ENCODE data around the gene RNF141.

RNF141 gene

DNA sequence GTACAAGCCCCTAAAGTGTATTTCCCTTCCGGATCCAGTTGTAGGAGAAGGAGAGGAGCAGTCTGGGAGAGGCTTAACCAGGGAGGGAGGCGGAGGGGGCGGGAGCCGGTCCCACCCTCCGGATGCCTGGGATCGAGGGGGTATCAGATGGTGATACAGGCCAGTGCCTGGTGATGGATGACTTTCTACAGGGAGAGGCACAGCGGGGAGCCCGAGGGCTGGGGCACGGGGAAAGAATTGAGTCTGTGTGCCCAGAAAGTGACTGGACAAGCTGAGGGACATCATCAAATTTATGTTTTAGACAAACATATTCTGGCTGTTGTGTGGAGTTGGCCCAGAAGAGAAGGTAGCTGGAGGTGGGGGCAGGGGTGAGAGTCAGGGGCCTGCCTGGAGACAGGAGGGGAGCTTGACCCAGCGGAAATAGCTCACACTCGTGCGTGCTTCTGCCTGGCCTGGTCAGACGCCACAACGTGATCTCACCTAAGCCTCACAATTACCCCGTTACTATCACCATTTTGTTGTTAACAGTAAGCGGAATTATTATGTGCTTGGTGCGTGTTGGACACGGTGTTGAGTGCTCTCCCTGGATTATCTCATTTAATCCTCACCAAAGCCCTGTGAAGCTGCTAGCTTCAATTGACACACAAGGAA lies 43.5 kb downstream of the RNF141 start:
- DNase-seq = no peak

DNA sequence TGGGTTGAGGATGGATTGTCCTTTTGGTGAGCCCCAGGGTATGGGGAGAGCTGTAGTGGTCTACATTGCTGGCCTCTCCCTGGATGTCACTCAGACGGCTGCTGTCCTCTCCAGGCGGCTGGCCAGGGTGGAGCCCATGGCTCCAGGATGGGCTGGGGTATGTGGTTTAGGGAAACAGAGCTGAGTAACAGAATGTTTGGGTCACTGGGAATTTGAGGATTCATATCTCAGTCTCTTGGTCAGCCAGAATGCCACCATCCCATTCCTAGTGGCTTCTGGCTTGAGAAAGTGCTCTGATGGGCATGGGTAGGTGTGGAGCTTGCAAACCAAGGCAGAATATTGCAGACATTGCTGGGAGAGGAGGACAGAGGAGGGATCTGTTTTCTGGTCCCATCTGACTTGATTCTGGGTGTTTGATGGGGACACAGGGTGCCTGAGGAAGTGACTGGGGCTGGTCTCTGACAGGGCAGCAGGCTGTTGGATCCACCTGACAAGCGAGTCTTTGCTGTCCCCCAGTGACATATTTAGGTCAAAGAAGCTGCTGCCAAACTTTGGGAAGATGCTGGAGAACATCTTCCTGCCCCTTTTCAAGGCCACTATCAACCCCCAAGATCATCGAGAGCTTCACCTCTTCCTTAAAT lies 44.6 kb downstream of the RNF141 start:
- no peak for DNase-seq

DNA sequence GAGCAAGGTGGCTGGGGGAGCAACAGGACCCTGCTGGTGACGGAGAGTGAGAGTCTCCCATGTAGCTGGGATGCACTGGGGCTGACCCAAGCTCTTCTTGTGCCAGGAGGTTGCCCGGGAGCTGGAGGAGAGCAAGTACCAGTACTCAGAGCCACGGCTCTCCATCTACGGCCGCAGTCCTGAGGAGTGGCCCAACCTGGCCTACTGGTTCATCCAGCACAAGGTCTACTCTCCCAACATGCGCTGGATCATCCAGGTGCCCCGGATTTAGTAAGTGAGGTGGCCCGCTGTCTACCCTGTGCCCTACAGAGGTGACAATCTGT lies 45.6 kb downstream of the RNF141 start:
- DNase-seq = no peak

DNA sequence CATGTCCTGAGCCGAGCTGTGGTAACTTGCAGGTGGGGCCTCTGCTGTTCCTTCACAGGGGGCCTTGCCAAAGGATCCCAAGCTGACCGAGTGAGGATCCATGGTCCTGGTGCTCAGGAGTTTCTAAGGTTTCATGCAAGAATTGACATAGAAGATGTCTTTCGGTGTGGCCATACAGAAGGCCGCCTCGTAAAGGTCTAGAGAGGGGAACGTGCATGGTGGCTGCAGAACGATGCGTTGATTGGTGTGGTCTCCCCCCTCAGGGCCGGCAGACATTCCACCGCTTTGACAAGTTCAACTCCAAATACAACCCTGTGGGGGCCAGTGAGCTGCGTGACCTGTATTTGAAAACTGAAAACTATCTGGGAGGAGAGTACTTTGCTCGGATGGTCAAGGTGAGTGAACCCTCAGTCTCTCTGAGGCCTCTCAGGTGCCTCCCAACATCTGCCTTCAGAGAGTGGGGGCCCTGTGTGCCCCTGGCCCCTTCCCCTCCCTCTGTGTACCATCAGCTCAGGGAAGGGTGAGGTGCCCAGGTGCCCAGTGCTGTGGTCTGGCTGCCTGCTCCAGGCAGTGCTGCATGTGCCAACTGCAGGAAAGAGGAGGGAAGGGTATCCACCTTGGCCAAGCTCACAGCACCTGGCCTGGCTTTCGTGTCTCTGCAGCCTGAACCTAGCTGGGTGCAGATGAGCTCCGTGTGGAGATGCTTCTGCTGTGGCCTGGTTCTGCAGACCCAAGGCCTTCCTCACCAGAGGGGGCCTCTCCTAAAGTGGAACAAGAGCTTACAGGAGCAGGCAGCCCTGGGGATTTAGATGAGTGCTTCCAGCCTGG lies 46.1 kb downstream of the RNF141 start:
- DNase-seq = no peak

DNA sequence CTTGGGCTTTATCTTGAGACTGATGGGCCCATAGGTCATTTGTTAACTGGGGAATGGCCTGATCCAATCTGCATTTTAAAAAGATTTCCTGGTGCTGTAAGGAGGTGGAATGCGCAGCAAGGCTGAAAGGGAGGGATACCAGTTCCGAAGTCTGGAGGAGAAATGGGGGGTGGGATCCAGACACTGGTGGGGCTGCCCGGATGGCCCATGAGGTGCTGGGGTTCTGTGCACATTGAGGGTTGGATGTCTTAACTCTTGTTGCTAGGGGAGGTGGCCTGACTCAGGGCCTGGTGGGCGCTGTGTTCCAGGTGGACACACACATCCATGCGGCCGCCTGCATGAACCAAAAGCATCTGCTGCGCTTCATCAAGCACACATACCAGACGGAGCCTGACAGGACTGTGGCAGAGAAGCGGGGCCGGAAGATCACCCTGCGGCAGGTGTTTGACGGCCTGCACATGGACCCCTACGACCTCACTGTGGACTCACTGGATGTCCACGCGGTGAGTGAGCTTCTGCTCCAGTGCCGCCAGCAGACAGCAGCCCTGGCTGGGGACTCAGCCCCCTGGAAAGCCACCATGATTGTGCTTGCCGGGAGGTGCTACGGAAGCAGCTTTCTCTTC lies 47.8 kb downstream of the RNF141 start:
- DNase-seq = no peak

DNA sequence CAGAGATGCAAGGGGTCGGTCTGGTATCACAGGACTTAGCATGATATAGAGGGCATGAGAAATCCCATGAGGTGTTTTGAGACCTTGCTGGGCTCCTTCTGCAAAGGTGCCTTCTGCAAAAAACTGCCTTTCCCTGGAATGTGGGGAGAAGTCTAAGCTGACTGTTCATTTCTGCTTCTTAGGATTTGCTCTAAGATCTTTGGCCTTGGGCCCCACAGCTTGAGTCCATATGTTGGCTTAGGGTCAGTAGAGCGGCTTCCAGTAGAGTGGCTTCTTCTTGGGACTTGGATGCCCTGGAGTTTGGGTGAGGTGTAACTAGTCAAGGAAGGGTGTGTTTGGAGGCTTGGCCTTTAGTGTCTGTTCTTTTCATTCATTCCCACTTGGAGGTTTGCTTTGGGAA lies 48.9 kb downstream of the RNF141 start:
- DNase-seq = no peak

DNA sequence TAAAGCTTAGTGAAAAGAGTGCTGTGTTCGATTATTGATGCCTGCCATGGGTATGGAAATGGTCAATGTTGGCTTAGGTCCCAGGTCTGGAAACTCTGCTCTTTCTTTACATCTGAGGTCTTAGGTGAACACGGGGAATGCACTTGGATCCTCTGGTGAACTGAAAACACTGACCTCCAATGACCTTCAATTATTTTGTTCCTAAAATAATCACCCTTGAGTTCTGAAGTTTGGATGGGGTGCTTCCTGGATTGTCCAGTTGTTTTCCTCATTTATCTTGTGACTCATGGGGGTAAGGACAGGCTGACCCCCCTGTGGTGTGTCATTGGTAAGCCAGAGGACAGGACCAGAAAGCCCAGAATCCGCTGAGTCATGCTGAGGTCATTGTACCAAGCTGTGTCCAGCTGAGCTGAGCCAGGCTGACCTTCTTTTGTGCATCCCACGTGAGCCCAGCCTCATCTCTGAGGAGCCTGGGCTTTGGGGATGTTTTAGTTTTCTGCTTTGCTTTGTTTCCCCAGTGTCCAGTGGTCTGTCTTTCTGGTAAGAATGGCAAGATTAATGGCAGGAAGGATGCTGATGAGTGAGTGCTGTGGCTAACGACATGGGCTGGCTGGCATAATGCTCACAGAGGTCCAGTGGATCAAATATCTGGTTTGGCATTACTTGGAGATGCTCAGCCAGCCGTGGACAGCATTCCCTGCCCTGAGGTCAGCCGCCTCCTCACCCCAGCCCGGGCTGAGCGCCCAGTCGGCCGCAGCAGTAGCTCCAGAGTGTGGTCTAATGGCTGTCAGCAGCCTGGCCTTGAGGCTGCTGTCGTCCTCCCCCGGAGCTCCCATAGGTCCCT lies 50.4 kb downstream of the RNF141 start:
- no peak for DNase-seq

DNA sequence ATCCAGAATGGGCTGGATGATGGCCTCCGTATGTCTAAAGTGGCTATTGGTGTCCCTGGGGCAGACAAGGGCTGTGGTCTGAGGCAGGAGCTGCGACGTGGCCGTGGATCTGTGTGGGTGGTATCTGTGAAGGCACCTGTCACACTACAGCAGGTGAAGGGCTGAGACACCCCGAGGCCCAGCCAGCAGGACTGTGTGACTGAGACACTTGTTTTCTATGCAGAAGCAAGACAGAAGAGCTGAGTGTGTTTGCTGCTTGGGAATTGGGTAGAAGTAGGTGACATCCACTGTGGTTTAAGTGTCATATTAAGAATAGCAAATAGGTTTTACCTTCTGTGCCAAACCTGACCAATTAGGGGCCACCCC lies 51.0 kb downstream of the RNF141 start:
- DNase-seq = peak; percentile 7

DNA sequence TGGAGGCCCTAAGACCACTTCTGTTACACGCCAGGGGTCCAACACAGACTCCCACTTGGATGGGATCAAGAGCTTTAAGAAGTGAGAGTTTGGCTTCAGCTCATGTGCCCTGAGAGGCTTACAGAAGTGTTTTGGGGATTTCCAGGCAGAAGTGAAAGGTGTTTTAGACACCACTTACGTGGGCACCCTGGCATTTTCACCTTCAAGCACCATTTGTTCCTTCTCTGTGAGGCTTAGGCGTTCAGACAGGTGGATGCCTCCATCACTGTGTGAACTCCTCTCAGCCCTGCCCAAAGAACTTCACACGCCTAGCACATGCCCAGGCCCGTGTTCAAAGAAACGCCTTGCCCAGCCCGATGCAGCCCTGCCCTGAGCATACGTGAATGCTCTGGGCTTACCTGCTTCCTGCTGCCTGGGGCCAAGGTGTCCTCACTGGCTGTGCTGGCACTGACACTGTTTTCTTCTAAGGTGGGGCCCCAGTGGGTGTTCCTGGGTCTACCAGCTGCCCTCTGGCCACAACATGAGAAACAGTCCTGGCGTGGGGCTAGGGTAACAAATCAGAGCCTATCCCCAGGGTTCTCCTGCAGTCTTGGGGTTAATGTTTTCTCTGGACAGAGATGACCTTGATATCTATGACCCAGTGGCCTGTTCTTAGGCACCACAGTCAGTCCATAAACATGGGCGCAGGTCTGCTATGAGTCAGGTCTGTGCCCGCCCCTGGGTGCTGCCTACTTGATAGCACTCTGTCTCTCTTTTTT lies 51.9 kb downstream of the RNF141 start:
- DNase-seq = no peak

DNA sequence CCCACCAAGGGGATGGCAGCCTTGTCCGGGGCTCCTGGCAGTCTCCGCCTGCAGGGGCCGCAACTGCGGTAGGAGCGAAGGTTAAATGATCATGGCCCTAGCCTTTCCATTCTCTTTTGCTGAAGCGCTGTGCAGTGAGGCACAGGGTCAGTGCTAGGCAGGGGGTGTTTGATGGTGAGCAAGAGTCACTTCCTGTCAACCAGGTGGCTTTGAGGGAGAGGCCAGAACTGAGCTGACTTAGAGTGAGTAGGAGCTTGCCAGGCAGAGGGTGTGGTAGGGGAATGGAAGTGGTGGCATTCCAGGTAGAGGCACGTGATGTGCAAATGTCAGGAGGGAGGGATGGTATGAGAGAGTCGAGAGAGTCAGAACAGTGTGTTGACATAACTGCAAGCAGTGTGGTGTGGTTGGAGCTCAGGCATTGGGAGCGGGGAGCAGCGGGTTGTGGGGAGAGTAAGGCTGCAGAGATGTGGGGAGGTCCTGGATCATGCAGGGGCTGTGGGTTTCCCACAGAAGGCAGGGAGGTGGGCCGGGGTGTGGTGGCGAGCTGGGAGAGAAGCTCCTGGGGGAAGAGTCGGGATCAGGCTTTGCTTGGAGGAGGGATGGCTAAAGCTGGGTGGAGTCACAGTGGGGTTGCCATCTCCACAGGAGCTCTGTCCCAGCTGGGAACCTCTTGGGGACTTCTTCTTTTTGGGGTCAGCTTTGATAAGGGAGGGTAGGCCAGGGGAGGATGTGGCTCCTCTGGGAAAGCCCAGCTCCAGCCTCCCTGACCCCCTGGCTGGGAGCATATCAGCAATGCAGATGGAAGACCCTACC lies 52.7 kb downstream of the RNF141 start:
- no peak for DNase-seq

DNA sequence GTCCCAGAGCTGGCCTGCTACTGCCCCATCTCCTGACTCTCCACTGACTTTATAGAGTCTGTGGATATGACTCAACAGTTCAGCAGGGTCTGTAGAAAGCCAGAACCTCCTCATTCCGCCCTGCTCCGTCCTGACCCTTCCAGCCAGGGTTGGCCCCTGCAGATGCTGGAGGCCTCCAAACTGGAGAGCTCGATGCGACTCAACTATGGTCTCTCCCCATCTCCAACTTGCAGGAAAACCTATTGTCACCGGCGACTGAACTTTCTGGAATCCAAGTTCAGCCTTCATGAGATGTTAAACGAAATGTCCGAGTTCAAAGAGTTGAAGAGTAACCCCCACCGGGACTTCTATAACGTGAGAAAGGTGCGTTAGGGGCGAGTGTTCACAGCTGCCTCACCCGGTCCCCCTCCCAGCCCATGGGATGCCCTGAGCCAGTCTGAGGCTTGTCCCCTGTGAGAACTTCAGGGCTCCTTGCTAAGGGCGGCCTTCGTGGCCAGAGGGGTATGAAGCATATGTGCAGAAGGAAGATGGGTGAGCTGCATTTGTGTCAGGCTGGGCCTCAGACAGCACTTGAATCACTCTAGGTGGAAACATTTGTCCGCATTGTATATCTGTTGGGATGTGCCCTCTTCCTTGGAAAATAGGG lies 53.9 kb downstream of the RNF141 start:
- DNase-seq = no peak

DNA sequence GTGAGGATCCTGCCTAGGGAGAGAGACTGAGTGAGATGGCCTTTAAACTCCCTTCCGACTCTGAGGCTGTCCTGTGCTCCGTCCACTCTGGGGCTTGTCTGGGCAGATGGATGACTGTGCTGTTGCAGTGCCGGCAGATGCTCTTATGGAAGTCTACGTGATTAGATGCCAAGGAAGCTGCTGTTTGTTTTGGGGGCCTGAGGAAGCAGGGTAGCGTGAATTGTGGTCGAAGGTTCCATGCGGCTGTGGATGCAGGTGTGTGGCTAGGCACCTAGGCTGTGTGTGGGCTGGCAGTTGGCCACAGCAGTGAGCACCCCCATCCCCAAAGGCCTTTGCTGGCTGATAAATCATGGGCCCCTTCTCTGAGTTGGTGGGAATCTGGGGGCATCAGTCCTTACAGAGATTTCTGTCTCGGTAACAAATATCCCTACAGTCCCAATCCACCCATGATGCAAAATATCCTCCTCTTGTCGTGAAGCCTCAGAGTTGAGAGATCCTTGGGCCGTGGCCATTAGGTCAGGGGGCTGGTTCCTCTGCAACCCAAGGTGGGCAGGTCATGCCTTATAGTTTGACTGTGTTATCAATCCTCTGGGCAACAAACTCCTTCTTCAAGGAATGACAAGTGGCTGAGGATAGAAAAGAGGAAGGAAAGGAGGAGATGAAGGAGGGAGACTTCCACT lies 54.7 kb downstream of the RNF141 start:
- no peak for DNase-seq

DNA sequence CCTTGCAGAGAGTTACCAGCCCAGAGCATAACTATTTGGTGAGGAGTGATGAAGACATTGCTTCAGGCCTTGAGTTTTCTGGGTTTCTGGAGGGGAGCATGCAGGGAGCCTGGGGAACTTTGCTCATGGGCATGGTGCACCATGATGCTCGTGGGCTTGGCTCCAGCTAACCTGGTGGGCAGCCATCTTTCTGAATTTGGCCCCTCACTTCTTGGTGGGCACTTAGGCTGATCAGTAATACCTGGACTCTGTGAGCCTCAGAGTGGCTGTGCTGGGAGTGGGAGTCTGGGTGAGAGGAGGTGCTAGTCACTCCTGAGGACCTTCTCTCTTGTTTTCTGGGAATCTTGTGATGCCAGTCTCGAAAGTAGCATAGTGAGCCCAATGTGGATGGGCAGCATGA lies 55.3 kb downstream of the RNF141 start:
- DNase-seq = no peak

DNA sequence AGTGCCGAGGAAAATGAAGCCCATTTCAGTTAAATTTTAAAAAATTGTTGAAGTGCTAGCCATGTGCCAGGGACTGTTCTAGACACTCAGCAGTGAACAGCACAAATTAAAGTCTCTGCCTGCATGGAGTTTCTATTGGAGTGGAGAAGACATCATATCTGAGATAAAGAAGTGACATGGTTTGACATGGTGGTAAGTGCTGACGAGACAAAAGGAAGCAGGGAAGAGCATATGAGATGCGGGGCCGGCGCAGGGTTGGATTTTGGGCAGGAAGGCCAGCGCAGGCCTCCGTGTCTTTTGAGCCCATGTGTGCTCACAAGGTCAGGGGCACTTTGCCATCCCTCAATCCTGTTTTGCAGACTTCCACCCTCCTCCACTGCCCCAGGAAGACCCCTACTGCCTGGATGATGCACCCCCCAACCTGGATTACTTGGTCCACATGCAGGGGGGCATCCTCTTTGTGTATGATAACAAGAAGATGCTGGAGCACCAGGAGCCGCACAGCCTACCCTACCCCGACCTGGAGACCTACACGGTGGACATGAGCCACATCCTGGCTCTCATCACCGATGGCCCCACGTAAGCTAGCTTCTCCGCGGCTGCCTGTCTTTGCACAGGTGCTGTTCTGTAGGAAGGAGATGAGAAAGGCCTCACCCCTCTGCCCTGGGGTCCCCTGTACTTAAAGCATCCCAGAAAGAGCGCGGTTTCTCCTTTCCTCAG lies 56.4 kb downstream of the RNF141 start:
- DNase-seq = no peak

DNA sequence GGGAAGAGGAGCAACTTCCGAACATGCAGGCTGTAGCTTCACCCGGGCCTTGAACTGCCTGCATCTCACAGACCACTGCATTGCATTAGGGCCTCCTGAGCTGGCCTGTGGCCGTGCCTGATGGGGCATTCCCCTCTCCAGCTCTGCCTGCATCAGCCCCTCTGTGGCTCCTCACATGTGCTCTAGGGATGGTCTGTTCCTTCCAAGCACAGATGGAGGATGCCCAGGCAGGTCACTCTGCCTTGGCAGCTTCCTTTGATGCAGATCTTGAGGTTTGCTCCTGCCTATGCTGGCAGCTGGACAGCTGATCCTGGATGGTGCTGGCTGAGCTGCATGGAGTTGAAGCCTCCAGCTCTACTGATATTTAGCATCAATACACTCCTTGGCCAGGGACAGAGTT lies 57.4 kb downstream of the RNF141 start:
- DNase-seq = no peak

DNA sequence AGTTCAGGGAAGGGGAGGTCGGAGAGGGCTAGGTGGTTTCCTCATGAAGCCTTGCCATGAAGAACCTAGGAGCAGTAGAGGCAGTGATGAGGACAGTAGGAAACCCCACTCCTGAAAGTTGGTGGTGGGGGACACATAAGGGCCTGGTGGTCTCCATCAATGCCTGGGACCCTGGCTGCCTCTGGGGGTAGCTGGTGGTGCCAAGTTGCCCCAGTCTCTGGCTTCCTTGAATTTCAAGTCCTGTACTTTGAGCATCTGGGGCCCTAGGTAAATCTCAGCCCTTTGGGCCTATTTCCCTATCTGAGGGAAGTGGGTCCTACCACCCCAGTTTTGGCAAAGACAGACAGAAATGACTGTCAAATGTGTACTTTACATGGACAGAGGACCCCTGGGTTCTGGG lies 57.8 kb downstream of the RNF141 start:
- DNase-seq = no peak

DNA sequence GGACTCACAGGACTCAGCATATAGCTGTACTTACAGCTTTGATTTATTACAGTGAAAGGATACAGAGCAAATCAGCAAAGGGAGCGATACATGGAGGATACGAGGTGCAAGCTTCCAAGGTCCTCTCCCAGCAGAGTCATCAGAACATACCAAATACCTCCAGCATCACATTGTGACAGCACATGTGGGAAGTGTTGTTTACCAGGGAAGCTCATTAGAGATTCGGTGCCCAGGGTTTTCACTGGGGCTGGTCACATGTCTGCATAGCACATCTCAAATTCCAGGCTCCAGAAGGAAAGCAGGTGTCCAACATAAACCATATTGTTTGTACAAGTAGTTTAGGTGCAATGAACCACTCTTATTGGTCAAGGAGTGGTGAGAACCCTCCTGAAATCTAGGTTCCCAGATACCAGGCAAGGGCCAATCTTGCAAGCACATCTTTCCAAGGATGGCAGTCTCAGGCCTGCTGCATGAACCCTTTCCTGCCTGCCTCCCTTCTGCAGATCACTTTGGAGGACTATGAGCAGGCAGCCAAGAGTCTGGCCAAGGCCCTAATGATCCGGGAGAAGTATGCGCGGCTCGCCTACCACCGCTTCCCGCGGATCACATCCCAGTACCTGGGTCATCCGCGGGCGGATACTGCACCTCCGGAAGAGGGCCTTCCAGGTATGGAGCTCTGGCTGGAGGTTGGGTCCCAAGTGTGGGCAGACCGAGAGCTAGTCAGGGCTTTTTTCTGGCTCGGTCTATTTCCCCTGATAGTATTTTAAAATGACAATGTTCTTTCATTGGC lies 59.2 kb downstream of the RNF141 start:
- DNase-seq = no peak

DNA sequence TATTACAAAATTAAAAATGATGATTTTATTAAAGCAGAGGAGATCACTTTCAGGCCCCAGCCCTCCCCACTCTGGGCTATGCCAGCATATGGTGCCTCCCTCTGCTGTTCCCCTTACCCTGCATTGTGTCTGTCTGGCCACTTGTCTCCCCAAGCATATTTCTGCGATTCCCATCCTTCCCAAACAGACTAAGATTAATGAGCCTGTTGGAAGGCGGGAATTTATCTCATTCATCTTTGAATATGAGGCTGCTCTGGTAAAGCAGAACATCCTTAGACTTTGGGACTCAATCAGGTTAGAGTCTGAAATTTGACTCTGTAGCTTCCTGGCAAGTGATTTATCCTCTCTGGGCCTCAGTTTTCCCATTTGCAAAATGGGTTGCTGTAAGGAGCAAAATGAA lies 60.2 kb downstream of the RNF141 start:
- DNase-seq = no peak

DNA sequence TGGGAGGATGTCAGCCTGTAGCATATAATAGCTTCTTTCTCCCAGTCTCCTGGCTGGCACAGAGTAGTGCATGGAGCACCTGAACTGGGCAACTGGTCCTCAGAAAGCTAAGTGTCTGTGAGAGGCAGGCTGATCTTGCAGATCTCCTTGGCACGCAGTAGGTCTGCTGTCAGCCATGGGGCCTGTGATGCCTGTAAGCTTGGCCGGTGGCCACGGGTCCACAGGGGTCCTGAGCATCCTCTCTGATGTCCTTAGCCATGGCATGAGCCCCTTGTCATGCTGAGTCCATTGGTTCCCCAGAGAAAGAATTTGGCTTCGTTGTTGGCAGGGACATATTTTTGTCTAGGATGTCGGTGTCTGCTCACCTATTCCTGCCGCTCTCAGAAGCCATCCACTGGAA lies 61.0 kb downstream of the RNF141 start:
- DNase-seq = no peak
